HG03066 (cell line): Measurements from ENCODE around the gene ARID2.

Source experiments
- ATAC-seq: cut with Tn5 transposase; IDR thresholded peaks from one replicate; pipeline ENCODE4 v1.9.1; 2021; ENCODE audit warnings: low read depth; ENCODE audit not compliant: unreplicated experiment

ARID2 gene

DNA sequence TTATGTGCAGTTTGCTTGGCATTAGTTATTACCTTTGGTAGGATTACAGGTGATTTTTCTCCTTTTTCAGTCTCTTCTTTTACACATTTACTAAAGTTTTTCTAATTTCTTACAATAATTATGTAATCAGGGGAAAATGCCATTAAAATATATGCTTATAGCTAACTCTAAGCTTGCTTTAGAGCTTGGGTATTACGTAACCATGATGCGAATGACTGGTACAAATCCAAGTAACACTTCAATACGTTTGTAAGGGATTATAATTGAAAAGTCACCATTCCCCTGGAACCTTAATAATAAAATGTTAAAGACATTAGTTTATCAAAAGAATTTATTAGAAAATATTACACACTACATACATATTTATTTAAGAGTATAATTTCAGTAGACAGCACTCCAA lies 189.3 kb downstream of the ARID2 start:
- ATAC-seq: no peak

- ATAC-seq: no peak
Measured at GRCh38 chr12:45928309-45928708, 198.8 kb downstream of the ARID2 start.

DNA sequence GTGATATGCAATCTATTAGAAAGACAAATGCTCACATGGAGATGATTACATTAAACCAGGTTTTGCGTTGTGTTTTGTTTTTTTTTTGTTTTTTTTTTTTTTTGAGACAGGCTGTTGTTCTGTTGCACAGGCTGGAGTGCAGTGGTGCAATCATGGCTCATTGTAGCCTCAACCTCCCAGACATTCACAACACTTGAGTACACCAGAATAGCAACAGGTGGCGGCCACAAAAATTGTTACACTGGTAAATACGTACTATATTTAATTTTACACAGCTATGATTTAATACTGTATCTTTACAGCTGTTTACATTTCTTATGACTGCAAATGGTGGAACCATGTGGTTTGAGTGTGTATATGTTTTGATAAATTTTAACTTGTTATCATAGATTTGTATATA lies 200.9 kb downstream of the ARID2 start:
- no peak for ATAC-seq

DNA sequence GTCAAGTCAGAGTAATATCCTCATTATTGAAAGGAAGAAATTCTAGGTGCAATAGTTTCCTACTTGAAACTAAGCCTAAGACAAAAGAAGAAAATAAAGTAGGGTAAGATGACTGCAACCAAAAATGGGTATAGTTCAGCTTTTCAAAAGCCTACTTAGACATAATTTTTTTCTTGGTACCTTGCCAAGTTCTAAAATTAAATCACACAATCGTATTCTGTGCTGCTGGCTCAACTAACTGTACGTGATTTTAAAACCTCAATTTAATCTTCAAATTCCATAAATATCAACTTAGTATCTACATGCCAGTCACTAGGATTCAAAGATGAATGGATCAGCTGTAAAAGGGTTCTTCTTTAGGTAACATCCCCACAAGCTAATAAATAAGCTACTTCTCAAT lies 204.0 kb downstream of the ARID2 start:
- no peak for ATAC-seq

DNA sequence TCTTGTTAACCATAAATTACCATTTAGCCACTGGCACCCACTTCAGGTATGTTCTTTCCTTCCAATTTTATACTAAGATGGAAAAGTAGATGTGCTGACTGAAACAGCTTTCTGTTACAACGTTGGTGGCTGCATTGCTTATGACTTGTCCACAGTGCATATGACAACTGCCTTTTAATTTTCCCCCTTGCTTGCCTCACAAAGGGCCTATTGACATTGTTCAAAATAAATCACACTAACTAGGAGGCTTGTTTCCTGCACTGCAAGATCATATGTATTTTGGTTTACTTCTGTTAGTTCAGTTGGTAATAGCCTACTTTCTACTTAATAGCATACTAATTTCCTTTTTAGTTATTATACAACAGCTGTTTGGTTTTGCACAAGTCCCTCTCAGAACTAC lies 205.4 kb downstream of the ARID2 start:
- ATAC-seq: no peak

DNA sequence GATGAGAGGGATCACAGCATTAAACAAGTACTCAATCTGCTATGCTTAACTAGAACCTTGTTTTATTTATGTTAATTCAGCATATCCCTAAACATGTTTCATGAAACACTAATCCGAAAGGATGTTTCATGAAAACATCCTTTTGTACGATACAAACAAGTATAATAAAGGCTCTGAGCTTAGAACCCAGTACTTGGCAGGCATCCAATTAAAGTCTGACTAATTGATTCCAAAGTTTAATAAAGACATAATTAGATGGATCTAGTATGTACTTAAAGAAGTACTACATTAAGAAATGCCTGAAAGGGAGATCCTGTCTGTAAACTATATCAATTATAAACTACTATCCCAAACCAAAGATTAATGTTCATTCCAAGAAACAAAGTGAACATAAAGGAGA lies 209.1 kb downstream of the ARID2 start:
- no peak for ATAC-seq

DNA sequence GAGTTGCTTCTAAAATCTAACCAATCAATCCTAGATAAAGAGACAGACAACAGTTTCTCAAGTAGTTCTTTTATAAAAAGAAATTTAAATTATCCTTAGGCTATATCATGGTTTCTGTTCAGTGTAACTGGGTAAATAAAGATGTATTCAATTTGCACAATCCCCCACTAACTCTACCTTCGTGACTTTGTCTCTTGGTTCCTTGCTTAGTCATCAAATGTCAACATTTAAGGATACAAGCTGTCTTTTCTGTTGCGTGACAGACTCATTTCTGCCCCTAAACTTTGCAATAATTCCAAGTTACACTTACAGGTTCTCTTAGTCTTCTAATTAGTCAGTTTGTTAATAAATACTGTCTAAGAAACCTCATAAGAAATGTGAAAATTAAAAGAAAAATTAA lies 210.3 kb downstream of the ARID2 start:
- ATAC-seq: no peak

- ATAC-seq: no peak
Measured at GRCh38 chr12:45944771-45945170, 215.3 kb downstream of the ARID2 start.

GRCh38 chr12:45946435-45946834 lies 216.9 kb downstream of the ARID2 start:
- ATAC-seq: no peak

DNA sequence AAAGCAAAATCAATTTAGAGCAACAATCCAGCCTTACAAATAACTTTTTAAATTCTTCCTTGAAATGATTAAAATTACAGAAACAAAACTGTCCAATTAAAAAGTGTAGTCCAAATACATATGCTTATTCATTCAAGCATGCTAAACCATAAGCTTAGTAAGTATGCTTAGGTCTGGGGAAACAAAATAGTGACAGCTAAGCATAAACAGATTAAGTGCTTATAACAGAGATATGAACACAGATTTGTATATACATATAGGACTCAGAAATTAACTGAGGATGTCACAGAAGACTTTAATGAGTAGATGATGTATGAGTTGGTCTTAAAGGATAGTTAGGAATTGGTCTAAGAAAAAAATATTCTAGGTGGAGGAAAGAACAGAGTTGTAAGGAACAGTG lies 219.0 kb downstream of the ARID2 start:
- ATAC-seq: no peak
